Inflammatory macrophage (primary cell): Measurements from ENCODE around the gene GNLY.
"Not testable (repeated sequence)": the region's sequence is repeated elsewhere in the genome, so short reads cannot be mapped to it uniquely, and the experiment has no call there.

Experiments
- DNase-seq, 2 donors: peaks; one replicate each; pipeline ENCODE4 v3.0.0-alpha.2; 2020 to 2022

GNLY gene

GRCh38 chr2:85710687-85711577, 16.8 kb downstream of the GNLY start:
- no peak for DNase-seq

- DNase-seq, result no peak
Observed at GRCh38 chr2:85711578-85712060, 17.5 kb downstream of the GNLY start.

GRCh38 chr2:85712336-85712735, 18.2 kb downstream of the GNLY start:
- DNase-seq, result peak; percentile 79 to 82

- peak; percentile 34 to 67 for DNase-seq
Observed at GRCh38 chr2:85712849-85713612, 18.9 kb downstream of the GNLY start.

- DNase-seq, result no peak
Observed at GRCh38 chr2:85713836-85714235, 19.7 kb downstream of the GNLY start.

GRCh38 chr2:85714421-85714820, 20.3 kb downstream of the GNLY start:
- not testable (repeated sequence) for DNase-seq

GRCh38 chr2:85714841-85715240, 20.7 kb downstream of the GNLY start:
- DNase-seq, result no peak

- peak in 1 of 2 donors; percentile 45 for DNase-seq
Observed at GRCh38 chr2:85716346-85716914, 22.3 kb downstream of the GNLY start.

- DNase-seq, result no peak
Observed at GRCh38 chr2:85717308-85718008, 23.3 kb downstream of the GNLY start.

GRCh38 chr2:85718009-85718391, 23.8 kb downstream of the GNLY start:
- no peak for DNase-seq

- no peak for DNase-seq
Observed at GRCh38 chr2:85718885-85719492, 24.8 kb downstream of the GNLY start.

- DNase-seq, result no peak
Observed at GRCh38 chr2:85719609-85720240, 25.6 kb downstream of the GNLY start.

GRCh38 chr2:85720533-85720932, 26.4 kb downstream of the GNLY start:
- no peak for DNase-seq

GRCh38 chr2:85721641-85722040, 27.5 kb downstream of the GNLY start:
- no peak for DNase-seq

- DNase-seq, result no peak
Observed at GRCh38 chr2:85722519-85722918, 28.4 kb downstream of the GNLY start.

- DNase-seq, result no peak
Observed at GRCh38 chr2:85723707-85724360, 29.7 kb downstream of the GNLY start.

- DNase-seq, result no peak
Observed at GRCh38 chr2:85724731-85725181, 30.6 kb downstream of the GNLY start.

- DNase-seq, result no peak
Observed at GRCh38 chr2:85725451-85725850, 31.3 kb downstream of the GNLY start.

- DNase-seq, result no peak
Observed at GRCh38 chr2:85727798-85728197, 33.6 kb downstream of the GNLY start.

- DNase-seq, result no peak
Observed at GRCh38 chr2:85728342-85728741, 34.2 kb downstream of the GNLY start.
